22Rv1 (cell line): ENCODE measurements around the gene ZNRF1.

Source experiments
- H3K27ac ChIP-seq: fragments of 450-650 bp; 2 replicates; pipeline ENCODE4 v1.5.1; 2017
- ZFX ChIP-seq: fragments of 450-650 bp; IDR thresholded peaks from 2 replicates; pipeline ENCODE4 v1.6.1; 2017; ENCODE audit warnings: antibody characterized with exemption, borderline replicate concordance
- TF ChIP-seq, protein P1 (sequence below): fragments of 450-650 bp; IDR thresholded peaks from 2 replicates; pipeline ENCODE4 v1.5.1; 2017; ENCODE audit warnings: mild to moderate bottlenecking

Gene ZNRF1

DNA sequence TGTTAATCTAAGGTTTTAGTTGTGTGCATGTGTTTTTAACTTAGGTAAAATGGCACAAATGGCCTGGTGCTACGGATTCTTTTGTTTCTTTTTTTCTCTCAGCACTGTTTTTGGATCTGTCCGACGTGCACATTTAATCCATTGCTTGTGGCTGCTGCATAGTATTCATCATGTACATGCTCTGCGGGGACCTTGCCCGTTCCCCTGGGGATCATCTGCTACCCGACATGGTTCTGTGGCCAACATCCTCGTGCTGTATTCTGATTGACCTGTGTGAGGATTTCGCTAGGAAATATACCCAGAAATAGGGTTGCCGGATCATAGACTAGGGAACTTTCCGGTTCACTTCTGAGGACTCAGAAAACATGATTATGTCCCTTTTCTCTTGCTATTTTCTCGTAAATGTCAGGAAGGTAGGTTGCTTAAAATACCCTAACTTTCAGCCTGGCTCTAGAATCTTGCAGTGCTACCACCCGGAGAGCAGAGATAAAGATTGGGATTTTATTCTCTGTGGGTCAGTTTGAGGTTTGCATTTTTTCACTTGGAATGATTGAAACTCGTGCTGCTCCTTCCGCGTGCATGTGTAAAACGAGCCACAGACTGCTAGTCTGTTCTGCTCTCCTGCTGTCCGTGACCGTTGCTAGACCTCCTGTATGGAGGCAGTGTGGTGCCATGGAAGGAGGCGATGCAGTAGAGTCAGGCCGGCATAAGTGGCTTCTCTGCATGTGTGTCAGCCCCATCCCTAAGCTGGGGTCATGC, 74.9 kb downstream of the ZNRF1 start:
- no peak for TF ChIP-seq ZFX
- no peak overlapping the region for H3K27ac ChIP-seq

- TF ChIP-seq, protein P1, sequence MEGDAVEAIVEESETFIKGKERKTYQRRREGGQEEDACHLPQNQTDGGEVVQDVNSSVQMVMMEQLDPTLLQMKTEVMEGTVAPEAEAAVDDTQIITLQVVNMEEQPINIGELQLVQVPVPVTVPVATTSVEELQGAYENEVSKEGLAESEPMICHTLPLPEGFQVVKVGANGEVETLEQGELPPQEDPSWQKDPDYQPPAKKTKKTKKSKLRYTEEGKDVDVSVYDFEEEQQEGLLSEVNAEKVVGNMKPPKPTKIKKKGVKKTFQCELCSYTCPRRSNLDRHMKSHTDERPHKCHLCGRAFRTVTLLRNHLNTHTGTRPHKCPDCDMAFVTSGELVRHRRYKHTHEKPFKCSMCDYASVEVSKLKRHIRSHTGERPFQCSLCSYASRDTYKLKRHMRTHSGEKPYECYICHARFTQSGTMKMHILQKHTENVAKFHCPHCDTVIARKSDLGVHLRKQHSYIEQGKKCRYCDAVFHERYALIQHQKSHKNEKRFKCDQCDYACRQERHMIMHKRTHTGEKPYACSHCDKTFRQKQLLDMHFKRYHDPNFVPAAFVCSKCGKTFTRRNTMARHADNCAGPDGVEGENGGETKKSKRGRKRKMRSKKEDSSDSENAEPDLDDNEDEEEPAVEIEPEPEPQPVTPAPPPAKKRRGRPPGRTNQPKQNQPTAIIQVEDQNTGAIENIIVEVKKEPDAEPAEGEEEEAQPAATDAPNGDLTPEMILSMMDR, result no peak
- no peak overlapping the region for H3K27ac ChIP-seq
Measured at GRCh38 chr16:75074304-75074793, 75.5 kb downstream of the ZNRF1 start.

DNA sequence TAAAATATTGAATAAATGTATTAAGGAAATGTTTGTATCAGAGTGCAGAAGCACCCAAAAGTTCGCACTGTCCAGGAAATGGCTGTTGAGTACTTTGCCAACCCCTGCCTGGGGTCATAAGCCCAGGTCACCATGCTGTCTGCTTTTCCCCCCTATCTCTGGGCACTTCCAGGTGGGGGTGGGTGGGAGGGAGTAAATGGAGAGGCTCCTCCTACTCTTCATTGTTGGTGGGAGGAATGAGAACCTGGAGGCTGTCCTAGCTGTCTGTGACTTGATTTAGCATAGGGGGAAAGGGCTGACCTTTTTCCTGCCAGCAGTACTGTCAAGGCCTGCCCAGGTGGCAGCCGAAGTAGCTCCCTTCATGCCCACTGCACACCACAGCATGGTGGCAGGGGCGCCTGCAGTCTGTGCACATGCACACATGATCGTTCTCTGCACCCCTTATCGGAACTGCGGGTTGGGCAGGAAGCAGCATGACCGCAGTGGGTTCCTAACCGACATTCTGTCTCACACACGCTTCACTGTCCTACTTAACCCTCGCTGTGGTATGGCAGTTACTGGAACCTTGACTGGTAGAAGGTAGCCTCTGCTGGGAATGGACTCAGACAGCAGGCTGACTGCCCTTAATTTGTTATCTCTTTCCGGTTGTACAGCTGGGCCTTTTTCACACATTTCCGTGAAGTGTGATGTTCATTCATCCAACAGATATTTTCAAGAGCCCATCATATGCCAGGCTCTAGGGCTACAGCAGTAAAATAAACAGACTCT, 76.3 kb downstream of the ZNRF1 start:
- TF ChIP-seq, protein P1, result no peak
- TF ChIP-seq ZFX, result no peak
- H3K27ac ChIP-seq, result no peak overlapping the region

DNA sequence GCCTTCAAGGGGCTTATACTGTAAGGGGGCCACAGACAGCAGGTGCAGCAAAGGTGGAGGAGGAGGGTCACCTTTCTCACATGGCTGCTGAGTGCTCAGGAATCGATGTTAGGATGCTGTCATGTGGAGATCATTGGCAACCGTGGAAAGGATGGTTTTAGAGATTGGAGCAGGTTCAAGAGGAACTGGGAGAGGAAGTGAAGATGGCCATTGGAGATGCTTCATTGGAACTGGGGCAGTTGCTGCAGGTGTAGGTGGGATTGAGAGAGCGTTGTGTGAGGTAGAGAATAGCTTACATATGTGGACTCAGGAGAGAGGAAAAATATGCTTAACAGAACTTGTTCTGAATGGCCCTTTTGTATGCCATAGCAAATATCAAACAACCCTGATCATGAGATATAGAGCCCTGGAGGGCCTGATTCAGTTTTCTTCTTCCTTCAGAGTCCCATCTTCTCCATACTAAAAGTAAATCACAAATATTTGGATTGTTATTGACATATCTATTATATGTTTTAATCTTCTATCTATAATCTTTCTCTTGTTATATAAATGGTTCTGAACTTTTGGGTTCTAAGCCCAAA, 77.0 kb downstream of the ZNRF1 start:
- H3K27ac ChIP-seq, result no peak overlapping the region
- TF ChIP-seq ZFX, result no peak
- TF ChIP-seq, protein P1, result no peak

GRCh38 chr16:75078886-75079285, 80.1 kb downstream of the ZNRF1 start:
- no peak overlapping the region for H3K27ac ChIP-seq
- TF ChIP-seq, protein P1, result no peak
- TF ChIP-seq ZFX, result no peak

DNA sequence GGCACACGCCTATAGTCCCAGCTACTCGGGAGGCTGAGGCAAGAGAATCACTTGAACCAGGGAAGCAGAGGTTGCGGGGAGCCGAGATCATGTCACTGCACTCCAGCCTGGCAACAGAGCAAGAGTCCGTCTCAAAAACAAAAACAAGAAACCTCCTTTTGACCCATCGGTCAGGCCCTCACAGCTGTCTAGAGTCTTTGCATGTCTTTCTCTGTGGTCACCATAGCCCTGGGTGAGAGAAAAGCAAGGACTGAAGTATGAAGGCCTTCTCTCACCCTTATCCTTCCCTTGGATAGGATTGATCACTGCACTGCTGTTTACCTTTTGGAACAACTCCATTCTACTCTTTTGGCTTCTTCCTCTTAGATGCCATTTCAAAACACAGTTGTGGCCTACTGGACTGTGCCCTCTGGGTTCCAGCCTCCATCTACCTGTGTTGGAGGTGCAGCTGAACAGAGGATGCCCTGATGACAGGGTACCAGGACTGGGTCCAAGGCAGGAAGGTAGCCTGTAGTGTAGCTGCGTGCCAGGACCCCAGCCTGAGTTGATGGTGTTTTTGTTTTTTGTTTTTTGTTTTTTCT, 80.6 kb downstream of the ZNRF1 start:
- H3K27ac ChIP-seq, result no peak overlapping the region
- TF ChIP-seq, protein P1, result no peak
- no peak for TF ChIP-seq ZFX

- H3K27ac ChIP-seq, result no peak overlapping the region
- TF ChIP-seq, protein P1, result no peak
Measured at GRCh38 chr16:75080205-75081029, 81.6 kb downstream of the ZNRF1 start.
